Panc1 (cell line): ENCODE results near the gene NTM.

Source experiments
- CTCF ChIP-seq: fragments of 450-650 bp; IDR thresholded peaks from 2 replicates; pipeline ENCODE4 v1.5.1; 2017; ENCODE audit warnings: mild to moderate bottlenecking
- POLR2AphosphoS5 ChIP-seq: IDR thresholded peaks from 2 replicates; pipeline ENCODE4 v1.6.1; 2012; ENCODE audit warnings: mild to moderate bottlenecking, low read depth, low read length, moderate library complexity
- REST ChIP-seq, 2 experiments: IDR thresholded peaks; 2 replicates each; pipeline ENCODE4 v1.6.1; 2011 to 2012; ENCODE audit warnings: low read depth in 2 of 2, control low read depth in 1 of 2, low read length in 1 of 2, mild to moderate bottlenecking in 1 of 2, moderate library complexity in 1 of 2; ENCODE audit not compliant: insufficient read depth in 1 of 2

GRCh38 chr11:132310390-132311375 lies 940.3 kb downstream of the NTM start:
- TF ChIP-seq POLR2AphosphoS5 (no peak), REST (IDR thresholded peaks at IDR 0.05; ENCODE audit: insufficient read depth in 1 of 2, low read depth in 2 of 2, low read length in 1 of 2) (no peak), CTCF (no peak)
